Osteocyte (in vitro differentiated cells): ENCODE data around the gene CENPP. TPM values are rescaled to one million over a fixed set of nuclear protein-coding genes. Genes with fewer than 3 reads are reported as not detected.

Source experiments
- DNase-seq: peaks from one replicate; pipeline ENCODE4 v3.0.0; 2021; ENCODE audit warnings: mixed read lengths; ENCODE audit not compliant: unreplicated experiment; ENCODE audit errors: extremely low spot score
- H3K27ac Mint-ChIP-seq: one replicate; pipeline ENCODE4 v1.8.0; 2021; ENCODE audit warnings: mild to moderate bottlenecking, mixed read lengths; ENCODE audit not compliant: unreplicated experiment
- H3K27me3 Mint-ChIP-seq: one replicate; pipeline ENCODE4 v1.8.0; 2021; ENCODE audit warnings: mixed read lengths; ENCODE audit not compliant: unreplicated experiment
- H3K36me3 Mint-ChIP-seq: one replicate; pipeline ENCODE4 v1.8.0; 2021; ENCODE audit warnings: mixed read lengths; ENCODE audit not compliant: unreplicated experiment
- H3K4me1 Mint-ChIP-seq: one replicate; pipeline ENCODE4 v1.8.0; 2021; ENCODE audit warnings: mixed read lengths; ENCODE audit not compliant: unreplicated experiment
- H3K4me3 Mint-ChIP-seq: one replicate; pipeline ENCODE4 v1.8.0; 2021; ENCODE audit warnings: mild to moderate bottlenecking, moderate library complexity, mixed read lengths; ENCODE audit not compliant: unreplicated experiment
- H3K9me3 Mint-ChIP-seq: one replicate; pipeline ENCODE4 v1.8.0; 2021; ENCODE audit warnings: mixed read lengths; ENCODE audit not compliant: unreplicated experiment
- total RNA-seq: library from RNA; stranded (reverse); gene quantifications from 2 replicates; pipeline ENCODE4 v1.2.1, GENCODE V29; 2021
- TF ChIP-seq, protein P1 (sequence below): fragments of 200-600 bp; sonication (generic); IDR thresholded peaks from 2 replicates; pipeline ENCODE4 v1.5.0; 2021; ENCODE audit warnings: antibody characterized with exemption, mild to moderate bottlenecking, moderate library complexity

The CENPP gene
- total RNA-seq, 1 donor from 2014 or later: 11.6 TPM

- no peak overlapping the region for H3K4me3 Mint-ChIP-seq
- no peaks in the 10 kb centered on the region for H3K9me3 Mint-ChIP-seq
- H3K27me3 Mint-ChIP-seq: no peaks in the 10 kb centered on the region
- H3K36me3 Mint-ChIP-seq: peaks cover 49% of the 10 kb centered on the region
- peaks cover 13% of the 10 kb centered on the region for H3K4me1 Mint-ChIP-seq
- DNase-seq: no peak
- TF ChIP-seq, protein P1, sequence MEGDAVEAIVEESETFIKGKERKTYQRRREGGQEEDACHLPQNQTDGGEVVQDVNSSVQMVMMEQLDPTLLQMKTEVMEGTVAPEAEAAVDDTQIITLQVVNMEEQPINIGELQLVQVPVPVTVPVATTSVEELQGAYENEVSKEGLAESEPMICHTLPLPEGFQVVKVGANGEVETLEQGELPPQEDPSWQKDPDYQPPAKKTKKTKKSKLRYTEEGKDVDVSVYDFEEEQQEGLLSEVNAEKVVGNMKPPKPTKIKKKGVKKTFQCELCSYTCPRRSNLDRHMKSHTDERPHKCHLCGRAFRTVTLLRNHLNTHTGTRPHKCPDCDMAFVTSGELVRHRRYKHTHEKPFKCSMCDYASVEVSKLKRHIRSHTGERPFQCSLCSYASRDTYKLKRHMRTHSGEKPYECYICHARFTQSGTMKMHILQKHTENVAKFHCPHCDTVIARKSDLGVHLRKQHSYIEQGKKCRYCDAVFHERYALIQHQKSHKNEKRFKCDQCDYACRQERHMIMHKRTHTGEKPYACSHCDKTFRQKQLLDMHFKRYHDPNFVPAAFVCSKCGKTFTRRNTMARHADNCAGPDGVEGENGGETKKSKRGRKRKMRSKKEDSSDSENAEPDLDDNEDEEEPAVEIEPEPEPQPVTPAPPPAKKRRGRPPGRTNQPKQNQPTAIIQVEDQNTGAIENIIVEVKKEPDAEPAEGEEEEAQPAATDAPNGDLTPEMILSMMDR: no peak
- H3K27ac Mint-ChIP-seq: no peak overlapping the region
Measured at GRCh38 chr9:92649007-92649406, 323.3 kb downstream of the CENPP start.

DNA sequence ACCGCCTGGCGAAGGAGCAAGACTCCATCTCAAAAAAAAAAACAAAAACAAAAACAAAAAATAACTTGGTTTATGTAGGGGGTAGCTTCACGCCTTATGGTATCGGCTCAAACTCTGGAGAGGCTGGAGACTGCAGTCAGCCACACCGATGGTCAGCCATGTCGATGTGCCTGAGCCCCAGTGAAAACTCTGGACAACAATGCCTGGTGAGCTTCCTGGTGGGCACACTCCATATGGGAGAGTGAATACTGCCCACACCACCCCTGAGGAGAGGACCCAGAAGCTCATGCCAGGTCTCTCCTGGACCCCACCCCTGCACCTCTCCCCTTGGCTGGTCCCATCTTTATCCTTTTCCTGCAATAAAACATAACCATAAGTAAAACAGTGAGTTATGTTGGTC lies 324.5 kb downstream of the CENPP start:
- no peak overlapping the region for H3K27ac Mint-ChIP-seq
- H3K36me3 Mint-ChIP-seq: peaks cover 36% of the 10 kb centered on the region
- no peak overlapping the region for H3K4me3 Mint-ChIP-seq
- no peaks in the 10 kb centered on the region for H3K9me3 Mint-ChIP-seq
- no peaks in the 10 kb centered on the region for H3K27me3 Mint-ChIP-seq
- no peak for DNase-seq
- TF ChIP-seq, protein P1: no peak
- peaks cover 25% of the 10 kb centered on the region for H3K4me1 Mint-ChIP-seq

- H3K36me3 Mint-ChIP-seq: peaks cover 32% of the 10 kb centered on the region
- H3K9me3 Mint-ChIP-seq: no peaks in the 10 kb centered on the region
- TF ChIP-seq, protein P1: no peak
- no peak for DNase-seq
- peak overlapping the region; percentile 10 for H3K27ac Mint-ChIP-seq
- peaks cover 29% of the 10 kb centered on the region for H3K4me1 Mint-ChIP-seq
- H3K4me3 Mint-ChIP-seq: no peak overlapping the region
- H3K27me3 Mint-ChIP-seq: no peaks in the 10 kb centered on the region
Measured at GRCh38 chr9:92650839-92651621, 325.3 kb downstream of the CENPP start.

DNA sequence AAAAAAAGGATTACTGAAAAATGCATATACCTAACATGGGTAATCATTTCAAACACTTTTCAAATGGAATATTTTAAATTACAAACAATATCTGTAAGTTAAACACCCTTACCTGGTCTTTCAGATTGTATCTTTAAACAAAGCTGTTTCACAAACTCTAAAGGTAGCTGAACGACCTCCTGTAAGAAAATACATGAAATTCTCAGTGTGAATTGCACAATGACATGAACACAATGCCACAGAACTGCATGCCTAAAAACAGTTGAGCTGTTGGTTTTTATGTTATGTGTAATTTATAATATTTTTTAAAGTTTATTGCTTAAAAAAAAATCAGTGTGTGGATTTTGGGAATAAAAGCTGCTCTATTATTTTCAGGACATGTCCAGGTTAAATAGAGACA lies 326.7 kb downstream of the CENPP start:
- Mint-ChIP-seq H3K4me1 (peaks cover 34% of the 10 kb centered on the region), H3K4me3 (no peak overlapping the region), H3K9me3 (no peaks in the 10 kb centered on the region), H3K27me3 (no peaks in the 10 kb centered on the region), H3K27ac (peak overlapping the region; percentile 92), H3K36me3 (peaks cover 29% of the 10 kb centered on the region)
- no peak for DNase-seq
- TF ChIP-seq, protein P1: no peak

GRCh38 chr9:92654481-92655301 lies 328.9 kb downstream of the CENPP start:
- H3K4me3 Mint-ChIP-seq: no peak overlapping the region

More at GRCh38 chr9:92654481-92655301, 328.9 kb downstream of the CENPP start:
- peaks cover 23% of the 10 kb centered on the region for H3K36me3 Mint-ChIP-seq
- H3K9me3 Mint-ChIP-seq: no peaks in the 10 kb centered on the region
- TF ChIP-seq, protein P1: no peak
- no peaks in the 10 kb centered on the region for H3K27me3 Mint-ChIP-seq
- DNase-seq: no peak
- H3K4me1 Mint-ChIP-seq: peaks cover 38% of the 10 kb centered on the region
- H3K27ac Mint-ChIP-seq: peak overlapping the region; percentile 92
